ENCODE data around the gene CLPSL1.

CLPSL1 gene

DNA sequence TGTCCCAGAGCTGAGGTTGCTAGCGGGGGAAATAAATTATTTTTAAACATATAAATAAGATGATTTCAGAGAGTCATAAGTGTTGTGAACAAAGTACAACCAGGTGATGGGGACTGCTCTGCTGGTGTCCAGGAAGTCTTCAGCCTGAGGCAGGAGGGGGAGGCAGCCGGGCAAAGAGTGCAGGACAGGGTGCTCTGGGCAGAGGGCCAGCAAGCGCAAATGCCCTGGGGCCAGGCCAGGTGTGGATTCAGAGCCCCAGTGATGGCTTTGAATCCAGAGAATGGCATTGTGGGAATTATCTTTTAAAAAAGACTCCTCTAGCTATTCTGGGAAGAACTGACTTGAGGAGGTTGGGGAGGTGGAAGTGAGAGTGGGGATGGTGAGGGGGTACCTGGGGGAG is 1.6 kb downstream of the CLPSL1 start:
- H3K4me3 ChIP-seq (ENCODE audit: low read depth, low read length): no peak overlapping the region
- H3K79me2 ChIP-seq (ENCODE audit: control insufficient read depth, insufficient read depth, low read length, unreplicated experiment): no peaks in the 10 kb centered on the region
- no peak overlapping the region for H3K27ac ChIP-seq (ENCODE audit: low read depth, low read length)
- H3K4me1 ChIP-seq (ENCODE audit: control insufficient read depth, insufficient read depth, low read length, unreplicated experiment): no peaks in the 10 kb centered on the region
- no peak overlapping the region for H2AFZ ChIP-seq (ENCODE audit: low read length, unreplicated experiment)
- no peaks in the 10 kb centered on the region for H3K36me3 ChIP-seq (ENCODE audit: insufficient read depth, low read length)
- peaks cover 38% of the 10 kb centered on the region for H3K27me3 ChIP-seq (ENCODE audit: insufficient read depth, low read length)

DNA sequence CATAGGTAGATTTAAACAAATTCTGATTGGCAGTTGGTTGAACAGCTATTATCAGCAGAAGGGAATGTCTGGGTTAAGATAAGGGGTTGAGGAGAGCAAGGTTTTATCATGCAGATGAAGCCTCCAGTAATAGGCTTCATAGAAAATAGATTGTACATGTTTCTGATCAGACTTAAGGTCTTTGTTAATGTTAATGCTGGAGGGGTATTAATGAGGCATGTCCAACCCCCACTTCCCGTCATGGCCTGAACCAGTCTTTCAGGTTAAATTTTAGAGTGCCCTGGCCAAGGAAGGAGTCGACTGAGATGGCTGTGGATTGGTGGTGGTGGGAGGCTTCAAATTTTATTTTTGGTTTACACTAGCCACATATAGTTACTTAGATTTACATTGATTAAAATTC is 3.4 kb downstream of the CLPSL1 start:
- no peaks in the 10 kb centered on the region for H3K36me3 ChIP-seq (ENCODE audit: insufficient read depth, low read length)
- H3K4me1 ChIP-seq (ENCODE audit: control insufficient read depth, insufficient read depth, low read length, unreplicated experiment): no peaks in the 10 kb centered on the region
- H3K79me2 ChIP-seq (ENCODE audit: control insufficient read depth, insufficient read depth, low read length, unreplicated experiment): no peaks in the 10 kb centered on the region
- H3K27ac ChIP-seq (ENCODE audit: low read depth, low read length): no peak overlapping the region
- H3K4me3 ChIP-seq (ENCODE audit: low read depth, low read length): no peak overlapping the region
- H2AFZ ChIP-seq (ENCODE audit: low read length, unreplicated experiment): no peak overlapping the region
- H3K27me3 ChIP-seq (ENCODE audit: insufficient read depth, low read length): peaks cover 55% of the 10 kb centered on the region

DNA sequence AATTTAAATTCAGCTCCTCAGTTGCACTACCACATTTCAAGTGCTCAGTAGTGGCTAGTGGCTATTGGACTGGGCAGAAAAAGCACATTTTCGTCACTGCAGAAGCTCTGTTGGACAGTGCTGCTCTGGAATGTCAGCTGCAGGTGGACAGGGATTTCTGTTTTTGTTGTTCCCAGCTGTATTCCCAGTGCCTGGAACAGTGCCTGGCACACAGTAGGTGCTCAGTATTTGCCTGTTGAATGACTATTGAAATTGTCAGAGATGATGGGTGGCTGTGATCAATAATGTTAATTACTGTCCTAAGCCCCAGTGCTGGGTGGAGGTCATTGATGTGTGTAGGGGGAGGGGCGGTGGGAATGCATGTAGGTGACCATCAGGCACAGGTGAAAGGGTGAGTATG is 5.5 kb downstream of the CLPSL1 start:
- Histone ChIP-seq H3K27ac (ENCODE audit: low read depth, low read length) (no peak overlapping the region), H3K27me3 (ENCODE audit: insufficient read depth, low read length) (peaks cover 66% of the 10 kb centered on the region), H3K79me2 (ENCODE audit: control insufficient read depth, insufficient read depth, low read length, unreplicated experiment) (no peaks in the 10 kb centered on the region), H3K4me3 (ENCODE audit: low read depth, low read length) (no peak overlapping the region), H3K4me1 (ENCODE audit: control insufficient read depth, insufficient read depth, low read length, unreplicated experiment) (no peaks in the 10 kb centered on the region), H3K36me3 (ENCODE audit: insufficient read depth, low read length) (no peaks in the 10 kb centered on the region), H2AFZ (ENCODE audit: low read length, unreplicated experiment) (no peak overlapping the region)

DNA sequence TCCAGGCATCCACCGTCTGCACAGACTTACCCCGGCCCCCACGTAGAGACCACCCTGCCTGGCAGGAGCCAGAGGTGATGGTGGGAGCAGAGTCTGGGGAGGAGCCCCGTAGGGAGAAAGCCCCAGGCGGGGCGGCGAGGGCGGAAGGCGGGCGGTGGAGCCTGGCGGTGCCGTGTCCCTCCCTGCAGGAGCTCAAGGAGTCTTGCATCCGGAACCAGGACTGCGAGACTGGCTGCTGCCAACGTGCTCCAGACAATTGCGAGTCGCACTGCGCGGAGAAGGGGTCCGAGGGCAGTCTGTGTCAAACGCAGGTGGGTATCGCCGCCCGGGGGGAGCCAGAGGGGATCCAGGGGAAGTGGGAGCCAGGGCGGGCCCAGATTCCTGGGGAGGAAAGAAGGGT is 6.0 kb downstream of the CLPSL1 start:
- Histone ChIP-seq H3K79me2 (ENCODE audit: control insufficient read depth, insufficient read depth, low read length, unreplicated experiment) (no peaks in the 10 kb centered on the region), H3K4me3 (ENCODE audit: low read depth, low read length) (no peak overlapping the region), H2AFZ (ENCODE audit: low read length, unreplicated experiment) (no peak overlapping the region), H3K36me3 (ENCODE audit: insufficient read depth, low read length) (no peaks in the 10 kb centered on the region), H3K27me3 (ENCODE audit: insufficient read depth, low read length) (peaks cover 64% of the 10 kb centered on the region), H3K27ac (ENCODE audit: low read depth, low read length) (no peak overlapping the region), H3K4me1 (ENCODE audit: control insufficient read depth, insufficient read depth, low read length, unreplicated experiment) (no peaks in the 10 kb centered on the region)

DNA sequence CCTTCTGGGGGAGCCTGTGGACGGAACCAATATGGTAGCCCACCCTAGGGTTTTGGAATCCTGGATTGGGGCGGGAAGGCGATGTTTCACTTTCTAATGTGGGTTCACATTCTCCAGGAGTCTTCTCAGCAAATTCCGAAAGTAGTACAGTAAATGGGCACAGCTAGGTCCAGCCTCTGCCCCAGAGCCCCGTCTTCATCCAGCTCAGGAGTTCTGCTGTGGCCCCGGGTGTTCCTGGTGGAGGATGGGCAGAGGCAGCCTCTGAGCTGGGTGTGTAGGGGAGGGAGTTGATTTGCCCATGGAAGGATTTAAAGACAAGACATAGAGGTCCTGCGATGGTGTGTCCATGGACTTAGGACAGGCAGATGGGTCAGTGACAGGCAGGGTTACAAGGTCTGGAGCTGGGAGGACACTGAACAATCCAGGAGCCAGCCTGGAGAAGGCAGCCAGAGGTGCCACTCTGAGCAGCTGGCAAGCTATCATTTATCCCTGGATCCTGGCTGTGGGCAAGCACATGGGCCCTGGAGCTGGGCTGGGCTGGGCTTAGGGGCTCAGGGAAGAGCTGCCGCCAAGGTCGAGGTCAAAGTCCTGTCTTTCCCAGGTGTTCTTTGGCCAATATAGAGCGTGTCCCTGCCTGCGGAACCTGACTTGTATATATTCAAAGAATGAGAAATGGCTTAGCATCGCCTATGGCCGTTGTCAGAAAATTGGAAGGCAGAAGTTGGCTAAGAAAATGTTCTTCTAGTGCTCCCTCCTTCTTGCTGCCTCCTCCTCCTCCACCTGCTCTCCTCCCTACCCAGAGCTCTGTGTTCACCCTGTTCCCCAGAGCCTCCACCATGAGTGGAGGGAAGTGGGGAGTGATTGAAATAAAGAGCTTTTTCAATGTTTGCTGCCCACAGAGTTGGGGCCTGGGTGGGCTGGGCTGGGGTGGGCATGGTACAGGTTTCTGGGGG is 6.7 kb downstream of the CLPSL1 start:
- peaks cover 66% of the 10 kb centered on the region for H3K27me3 ChIP-seq (ENCODE audit: insufficient read depth, low read length)
- no peaks in the 10 kb centered on the region for H3K4me1 ChIP-seq (ENCODE audit: control insufficient read depth, insufficient read depth, low read length, unreplicated experiment)
- no peak overlapping the region for H2AFZ ChIP-seq (ENCODE audit: low read length, unreplicated experiment)
- H3K36me3 ChIP-seq (ENCODE audit: insufficient read depth, low read length): no peaks in the 10 kb centered on the region
- H3K4me3 ChIP-seq (ENCODE audit: low read depth, low read length): no peak overlapping the region
- H3K79me2 ChIP-seq (ENCODE audit: control insufficient read depth, insufficient read depth, low read length, unreplicated experiment): no peaks in the 10 kb centered on the region
- no peak overlapping the region for H3K27ac ChIP-seq (ENCODE audit: low read depth, low read length)

DNA sequence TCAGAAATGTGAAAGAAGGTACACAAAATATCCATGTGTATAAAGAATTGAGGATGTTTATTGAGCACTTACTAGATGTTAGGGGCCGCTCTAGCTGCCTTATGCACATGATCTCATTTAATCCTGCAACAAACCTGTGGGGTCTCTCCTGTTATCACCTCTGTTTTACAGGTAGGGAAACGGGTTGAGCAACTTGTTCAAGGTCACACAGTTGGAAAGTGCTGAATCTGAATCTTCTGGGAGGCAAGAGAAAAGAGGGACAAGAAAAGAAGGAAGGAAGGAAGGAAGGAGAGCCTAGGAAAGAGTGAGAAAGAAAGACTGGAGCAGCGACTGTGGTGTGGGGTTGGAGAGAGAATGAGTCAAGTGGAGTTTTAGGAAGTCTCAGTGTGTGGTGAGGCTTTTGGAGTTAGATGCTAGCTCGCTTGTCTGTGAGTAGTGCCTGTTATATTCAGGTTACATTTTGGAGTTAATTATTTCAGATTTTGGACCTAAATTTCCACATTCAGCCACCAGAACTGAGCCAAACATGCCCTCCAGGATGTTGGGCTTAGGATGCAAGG is 7.7 kb downstream of the CLPSL1 start:
- Histone ChIP-seq H2AFZ (ENCODE audit: low read length, unreplicated experiment) (no peak overlapping the region), H3K27me3 (ENCODE audit: insufficient read depth, low read length) (peaks cover 71% of the 10 kb centered on the region), H3K4me3 (ENCODE audit: low read depth, low read length) (no peak overlapping the region), H3K36me3 (ENCODE audit: insufficient read depth, low read length) (no peaks in the 10 kb centered on the region), H3K4me1 (ENCODE audit: control insufficient read depth, insufficient read depth, low read length, unreplicated experiment) (no peaks in the 10 kb centered on the region), H3K79me2 (ENCODE audit: control insufficient read depth, insufficient read depth, low read length, unreplicated experiment) (no peaks in the 10 kb centered on the region), H3K27ac (ENCODE audit: low read depth, low read length) (no peak overlapping the region)

DNA sequence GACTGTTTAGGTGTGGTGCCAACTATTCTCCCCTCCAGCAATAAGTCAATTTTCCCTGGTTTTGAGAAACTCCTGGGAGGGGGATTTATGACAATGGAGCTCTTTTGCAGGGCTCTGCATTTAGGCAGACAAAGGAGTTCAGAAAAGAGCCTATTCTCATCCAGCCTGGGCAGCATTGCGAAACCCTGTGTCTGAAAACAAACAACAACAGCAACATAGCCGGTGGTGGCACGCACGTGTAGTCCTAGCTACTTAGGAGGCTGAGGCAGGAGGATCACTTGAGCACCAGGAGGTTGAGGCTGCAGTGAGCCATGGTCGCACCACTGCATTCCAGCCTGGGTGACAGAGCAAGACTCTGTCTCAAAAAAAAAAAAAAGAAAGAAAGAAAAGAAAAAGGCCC is 9.9 kb downstream of the CLPSL1 start:
- H3K4me3 ChIP-seq (ENCODE audit: low read depth, low read length): no peak overlapping the region
- H3K79me2 ChIP-seq (ENCODE audit: control insufficient read depth, insufficient read depth, low read length, unreplicated experiment): no peaks in the 10 kb centered on the region
- peaks cover 60% of the 10 kb centered on the region for H3K27me3 ChIP-seq (ENCODE audit: insufficient read depth, low read length)
- H3K4me1 ChIP-seq (ENCODE audit: control insufficient read depth, insufficient read depth, low read length, unreplicated experiment): no peaks in the 10 kb centered on the region
- H3K36me3 ChIP-seq (ENCODE audit: insufficient read depth, low read length): no peaks in the 10 kb centered on the region
- no peak overlapping the region for H3K27ac ChIP-seq (ENCODE audit: low read depth, low read length)
- no peak overlapping the region for H2AFZ ChIP-seq (ENCODE audit: low read length, unreplicated experiment)

DNA sequence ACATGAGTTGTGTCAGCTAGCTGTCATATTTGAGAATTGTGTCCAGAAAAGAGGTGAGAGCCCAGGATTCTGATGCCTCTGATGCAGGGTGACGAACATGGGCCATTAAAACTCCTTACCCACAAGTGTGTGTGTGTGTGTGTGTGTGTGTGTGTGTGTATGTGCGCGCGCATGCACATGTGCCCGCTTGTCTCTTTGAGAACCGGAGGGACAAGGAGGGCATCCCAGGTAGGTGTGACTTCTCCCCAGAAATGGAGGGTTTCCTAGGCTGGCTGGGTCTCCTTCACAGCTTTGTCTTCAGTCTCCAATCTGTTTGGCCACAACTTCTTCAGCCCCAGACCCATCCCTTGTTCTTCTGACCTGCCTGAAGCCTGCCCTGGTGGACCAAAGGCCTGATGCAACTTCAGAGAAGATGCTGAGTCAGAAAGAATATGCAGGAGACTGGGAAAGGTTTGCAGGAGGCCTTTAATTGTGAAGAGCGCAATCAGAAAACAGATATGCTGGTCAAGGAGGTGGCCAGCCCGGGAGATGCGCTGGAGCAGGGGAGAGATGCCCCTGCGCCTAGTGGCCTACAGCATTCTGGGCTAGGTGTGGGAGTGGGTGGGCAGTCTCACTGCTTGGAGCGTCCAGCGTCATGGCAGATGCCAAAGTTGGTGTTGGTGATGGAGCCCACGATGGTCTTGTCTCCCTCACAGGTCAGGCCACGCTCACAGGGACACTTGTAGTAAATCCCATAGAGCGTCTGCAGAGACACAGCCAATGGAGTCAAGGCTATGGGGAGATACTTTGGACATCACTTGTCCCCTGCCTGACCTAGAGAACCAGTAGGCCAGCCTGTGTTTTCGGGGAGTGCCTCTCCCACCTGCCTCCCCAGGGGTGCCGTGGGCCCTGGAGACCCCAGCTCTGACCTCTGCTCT is 14.0 kb downstream of the CLPSL1 start:
- Histone ChIP-seq H2AFZ (ENCODE audit: low read length, unreplicated experiment) (no peak overlapping the region), H3K79me2 (ENCODE audit: control insufficient read depth, insufficient read depth, low read length, unreplicated experiment) (no peaks in the 10 kb centered on the region), H3K36me3 (ENCODE audit: insufficient read depth, low read length) (no peaks in the 10 kb centered on the region), H3K4me3 (ENCODE audit: low read depth, low read length) (no peak overlapping the region), H3K27me3 (ENCODE audit: insufficient read depth, low read length) (peaks cover 23% of the 10 kb centered on the region), H3K27ac (ENCODE audit: low read depth, low read length) (no peak overlapping the region), H3K4me1 (ENCODE audit: control insufficient read depth, insufficient read depth, low read length, unreplicated experiment) (no peaks in the 10 kb centered on the region)

DNA sequence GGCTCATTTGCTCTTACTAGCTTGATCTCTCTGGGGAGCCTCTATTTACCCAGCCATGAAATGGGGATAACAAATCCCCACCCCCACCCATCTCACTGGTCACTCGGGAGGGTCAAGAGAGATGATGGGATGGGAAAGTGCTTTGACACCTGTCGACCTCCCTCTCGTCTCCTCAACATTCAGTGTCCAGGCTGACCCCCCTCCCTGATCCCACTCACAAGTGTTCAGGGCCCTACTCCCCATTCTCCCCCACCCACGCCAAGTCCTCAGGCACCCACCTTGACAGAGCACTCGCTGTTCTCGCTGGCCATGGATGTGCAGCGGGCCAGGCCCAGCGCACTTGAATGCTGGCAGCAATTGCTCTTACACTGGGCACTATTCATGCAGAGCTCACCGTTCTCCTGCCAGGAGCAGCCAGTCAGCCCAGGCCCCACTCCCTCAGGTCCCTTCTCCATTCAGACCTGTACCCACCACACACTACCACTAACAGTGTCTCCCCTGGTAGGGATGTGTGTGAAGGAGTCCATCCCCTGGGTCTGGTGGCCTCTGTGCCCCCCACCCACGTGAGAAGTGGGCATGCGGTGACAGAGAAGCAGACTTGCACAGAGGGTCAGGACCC is 14.7 kb downstream of the CLPSL1 start:
- H3K27me3 ChIP-seq (ENCODE audit: insufficient read depth, low read length): peaks cover 15% of the 10 kb centered on the region
- H2AFZ ChIP-seq (ENCODE audit: low read length, unreplicated experiment): no peak overlapping the region
- H3K4me3 ChIP-seq (ENCODE audit: low read depth, low read length): no peak overlapping the region
- no peaks in the 10 kb centered on the region for H3K79me2 ChIP-seq (ENCODE audit: control insufficient read depth, insufficient read depth, low read length, unreplicated experiment)
- no peak overlapping the region for H3K27ac ChIP-seq (ENCODE audit: low read depth, low read length)
- H3K4me1 ChIP-seq (ENCODE audit: control insufficient read depth, insufficient read depth, low read length, unreplicated experiment): no peaks in the 10 kb centered on the region
- no peaks in the 10 kb centered on the region for H3K36me3 ChIP-seq (ENCODE audit: insufficient read depth, low read length)

DNA sequence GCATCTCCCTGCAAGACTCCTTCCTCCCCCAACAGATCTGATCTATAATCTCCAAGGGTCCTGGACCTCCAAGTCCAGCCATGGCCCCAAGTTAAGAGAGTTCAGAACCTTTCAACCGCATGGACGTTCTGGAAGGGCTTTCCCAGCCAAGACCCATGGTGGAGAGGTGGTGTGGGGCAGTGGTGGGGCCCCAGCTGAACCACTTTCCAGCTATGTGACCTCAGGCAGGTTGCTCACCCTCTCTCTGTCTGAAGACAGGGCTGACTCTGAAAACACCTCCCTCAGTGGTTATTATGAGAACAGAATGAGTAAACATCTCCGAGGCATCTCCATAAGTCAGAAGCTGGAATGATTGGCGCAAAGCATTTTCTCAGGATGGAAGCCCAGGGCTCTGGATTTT is 15.4 kb downstream of the CLPSL1 start:
- Histone ChIP-seq H3K27ac (ENCODE audit: low read depth, low read length) (no peak overlapping the region), H3K27me3 (ENCODE audit: insufficient read depth, low read length) (peaks cover 13% of the 10 kb centered on the region), H3K79me2 (ENCODE audit: control insufficient read depth, insufficient read depth, low read length, unreplicated experiment) (no peaks in the 10 kb centered on the region), H3K4me1 (ENCODE audit: control insufficient read depth, insufficient read depth, low read length, unreplicated experiment) (no peaks in the 10 kb centered on the region), H2AFZ (ENCODE audit: low read length, unreplicated experiment) (no peak overlapping the region), H3K36me3 (ENCODE audit: insufficient read depth, low read length) (no peaks in the 10 kb centered on the region), H3K4me3 (ENCODE audit: low read depth, low read length) (no peak overlapping the region)
